ENCODE data around the gene APOM.
A peak's percentile ranks its signal among the peaks of the same experiment; 100 is the strongest.

APOM gene

GRCh38 chr6:31651602-31652191 lies 4.0 kb upstream of the APOM start:
- DNase-seq (ENCODE audit: low read depth): peak; percentile 81
- TF ChIP-seq CTCF (conservative IDR thresholded peaks at IDR 0.05; ENCODE audit: low read length): no peak
- H3K4me3 ChIP-seq (ENCODE audit: low read length): peak overlapping the region; percentile 96

- H3K4me3 ChIP-seq (ENCODE audit: low read length): peak overlapping the region; percentile 96
- TF ChIP-seq CTCF (conservative IDR thresholded peaks at IDR 0.05; ENCODE audit: low read length): peak; percentile 26
- no peak for DNase-seq (ENCODE audit: low read depth)
These were observed 2.6 kb upstream of the APOM start for GRCh38 chr6:31652925-31653724.

GRCh38 chr6:31654574-31655348 lies 933 bp upstream of the APOM start:
- DNase-seq (ENCODE audit: low read depth): no peak
- no peak overlapping the region for H3K4me3 ChIP-seq (ENCODE audit: low read length)
- no peak for TF ChIP-seq CTCF (conservative IDR thresholded peaks at IDR 0.05; ENCODE audit: low read length)

GRCh38 chr6:31657406-31658157 lies 1.9 kb downstream of the APOM start:
- H3K4me3 ChIP-seq (ENCODE audit: low read length): no peak overlapping the region
- DNase-seq (ENCODE audit: low read depth): no peak
- no peak for TF ChIP-seq CTCF (conservative IDR thresholded peaks at IDR 0.05; ENCODE audit: low read length)

GRCh38 chr6:31658158-31658688 lies 2.5 kb downstream of the APOM start:
- no peak for TF ChIP-seq CTCF (conservative IDR thresholded peaks at IDR 0.05; ENCODE audit: low read length)
- H3K4me3 ChIP-seq (ENCODE audit: low read length): no peak overlapping the region

GRCh38 chr6:31658983-31659648 lies 3.4 kb downstream of the APOM start:
- no peak for TF ChIP-seq CTCF (conservative IDR thresholded peaks at IDR 0.05; ENCODE audit: low read length)
- H3K4me3 ChIP-seq (ENCODE audit: low read length): peak overlapping the region; percentile 92
- no peak for DNase-seq (ENCODE audit: low read depth)

More at GRCh38 chr6:31658158-31658688, 2.5 kb downstream of the APOM start:
- no peak for DNase-seq (ENCODE audit: low read depth)
